ENCODE data around the gene KRTAP19-7.

DNA sequence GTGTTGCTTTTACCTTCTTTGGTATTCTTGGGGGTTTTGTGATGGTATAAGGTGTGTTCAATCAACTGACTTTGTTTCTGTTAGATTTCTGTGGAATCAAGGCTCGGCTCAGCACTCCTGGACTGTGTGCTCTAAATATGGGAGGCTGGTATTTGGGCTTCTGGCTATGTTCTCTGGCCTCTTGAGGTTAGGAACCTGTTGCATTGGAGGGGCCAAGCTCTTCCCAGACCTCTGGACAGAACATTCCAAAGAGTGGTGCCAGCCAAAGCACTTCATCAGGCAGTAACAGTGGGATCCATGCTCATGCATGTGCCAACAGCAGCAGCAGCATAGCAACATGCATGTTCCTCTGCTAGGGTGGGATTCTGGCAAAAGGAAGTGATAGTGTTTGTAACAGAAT lies 8.3 kb downstream of the KRTAP19-7 start:
- TF ChIP-seq, protein P1, sequence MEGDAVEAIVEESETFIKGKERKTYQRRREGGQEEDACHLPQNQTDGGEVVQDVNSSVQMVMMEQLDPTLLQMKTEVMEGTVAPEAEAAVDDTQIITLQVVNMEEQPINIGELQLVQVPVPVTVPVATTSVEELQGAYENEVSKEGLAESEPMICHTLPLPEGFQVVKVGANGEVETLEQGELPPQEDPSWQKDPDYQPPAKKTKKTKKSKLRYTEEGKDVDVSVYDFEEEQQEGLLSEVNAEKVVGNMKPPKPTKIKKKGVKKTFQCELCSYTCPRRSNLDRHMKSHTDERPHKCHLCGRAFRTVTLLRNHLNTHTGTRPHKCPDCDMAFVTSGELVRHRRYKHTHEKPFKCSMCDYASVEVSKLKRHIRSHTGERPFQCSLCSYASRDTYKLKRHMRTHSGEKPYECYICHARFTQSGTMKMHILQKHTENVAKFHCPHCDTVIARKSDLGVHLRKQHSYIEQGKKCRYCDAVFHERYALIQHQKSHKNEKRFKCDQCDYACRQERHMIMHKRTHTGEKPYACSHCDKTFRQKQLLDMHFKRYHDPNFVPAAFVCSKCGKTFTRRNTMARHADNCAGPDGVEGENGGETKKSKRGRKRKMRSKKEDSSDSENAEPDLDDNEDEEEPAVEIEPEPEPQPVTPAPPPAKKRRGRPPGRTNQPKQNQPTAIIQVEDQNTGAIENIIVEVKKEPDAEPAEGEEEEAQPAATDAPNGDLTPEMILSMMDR (IDR thresholded peaks at IDR 0.05): no peak
- TF ChIP-seq POLR2A (IDR thresholded peaks at IDR 0.05) (no peak), POLR2AphosphoS5 (IDR thresholded peaks at IDR 0.05; ENCODE audit: insufficient read depth in 1 of 2, low read depth in 1 of 2) (no peak)

Data from vagina (tissue), 2 donors.